Right ventricle myocardium superior (tissue), 1 donor: Measurements from ENCODE around the gene FAM83D. TPM values are rescaled to one million over a fixed set of nuclear protein-coding genes. Genes with fewer than 3 reads are reported as not detected.
"Not testable (repeated sequence)": the region's sequence is repeated elsewhere in the genome, so short reads cannot be mapped to it uniquely, and the experiment has no call there.

ENCODE experiments used
- ATAC-seq: fragments of 200-7000 bp; cut with Tn5 transposase; one replicate; pipeline ENCODE4 v1.9.1; 2020; ENCODE audit warnings: mild to moderate bottlenecking; ENCODE audit not compliant: poor library complexity
- DNase-seq: peaks from one replicate; pipeline ENCODE4 v3.0.0-alpha.2; 2020
- intact Hi-C: fragments of 100-400 bp; cut with DNase I; formaldehyde crosslinking; loops from one replicate; pipeline ENCODE4 v1.11.2; 2022
- total RNA-seq: library from RNA; stranded (reverse); fragmentation: NEBNext Ultra II Directional; extraction: Animal tissue kit (Norgen Biotek cat#: 25700); gene quantifications from one replicate; pipeline ENCODE4 v1.2.1, GENCODE V29; 2021
- donor health status: DM: no; HTN: yes; CAD: no; lungs with severe emphysema.

FAM83D gene
- total RNA-seq, 1 donor from 2014 or later: 0.35 TPM

DNA sequence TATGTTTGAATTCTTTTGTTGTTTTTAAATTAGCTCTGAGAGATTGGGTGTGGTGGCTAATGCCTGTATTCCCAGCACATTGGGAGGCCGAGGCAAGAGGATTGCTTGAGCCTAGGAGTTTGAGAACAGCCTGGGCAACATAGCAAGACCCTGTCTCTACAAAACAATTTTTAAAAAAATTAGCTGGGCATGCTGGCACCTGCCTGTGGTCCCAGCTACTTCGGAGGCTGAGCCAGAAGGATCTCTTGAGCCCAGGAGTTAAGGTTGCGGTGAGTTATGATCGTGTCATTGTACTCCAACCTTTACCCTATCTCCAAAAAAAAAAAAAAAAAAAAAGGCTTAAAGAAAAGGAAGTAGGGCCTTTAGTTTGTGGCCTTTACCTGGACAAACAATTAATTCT lies 58.8 kb downstream of the FAM83D start:
- ATAC-seq: peak; percentile 4
- DNase-seq: no peak
- intact Hi-C loops: no loop called here

DNA sequence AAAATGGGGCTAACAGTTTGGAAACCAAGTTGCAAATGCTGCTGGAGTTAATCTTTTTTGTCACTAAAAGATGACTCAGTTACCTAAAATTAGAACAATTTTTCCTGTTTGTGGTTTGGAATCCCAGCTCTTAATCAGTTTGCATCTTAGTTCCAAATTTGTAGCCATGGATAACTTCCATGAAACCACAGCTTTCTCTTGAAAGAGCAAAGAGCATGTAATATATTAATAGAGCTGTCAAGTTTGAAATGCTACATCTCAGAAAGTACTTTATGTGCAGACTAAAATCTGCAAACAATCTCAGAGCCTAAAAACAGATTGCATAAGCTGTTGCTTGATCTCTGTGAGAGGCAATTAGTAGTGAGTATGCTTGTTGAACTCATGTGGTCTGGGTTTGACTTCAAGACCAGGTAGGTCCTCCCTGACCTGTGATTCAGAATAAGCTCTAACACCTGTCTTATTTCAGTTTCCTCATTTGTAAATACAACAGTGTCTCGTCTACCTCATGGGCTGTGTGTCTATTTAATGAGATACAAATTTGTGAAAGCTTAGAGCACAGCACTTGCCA lies 59.5 kb downstream of the FAM83D start:
- DNase-seq (no peak), ATAC-seq (peak; percentile 86)
- intact Hi-C loops: no loop called here

DNA sequence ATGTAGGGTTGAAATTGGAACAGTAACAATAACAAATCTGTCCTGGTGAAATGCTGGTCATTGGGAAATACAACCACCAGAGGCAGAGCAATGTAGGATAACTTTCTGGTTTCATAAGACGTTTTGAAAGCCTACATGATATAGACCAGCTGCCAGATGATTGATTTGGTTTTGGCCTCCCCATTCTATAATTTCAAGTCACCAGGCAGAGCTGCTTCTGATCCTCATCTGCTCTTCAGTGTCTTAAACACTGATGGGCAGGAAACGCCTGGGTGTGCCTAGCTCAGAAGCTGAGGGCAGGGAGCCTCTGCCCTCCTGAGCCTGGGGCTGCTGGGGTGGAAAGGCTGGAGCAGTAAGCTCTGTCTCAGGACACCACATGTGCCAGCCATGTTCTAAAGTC lies 60.4 kb downstream of the FAM83D start:
- DNase-seq (no peak), ATAC-seq (peak; percentile 43)
- intact Hi-C loops: no loop called here

DNA sequence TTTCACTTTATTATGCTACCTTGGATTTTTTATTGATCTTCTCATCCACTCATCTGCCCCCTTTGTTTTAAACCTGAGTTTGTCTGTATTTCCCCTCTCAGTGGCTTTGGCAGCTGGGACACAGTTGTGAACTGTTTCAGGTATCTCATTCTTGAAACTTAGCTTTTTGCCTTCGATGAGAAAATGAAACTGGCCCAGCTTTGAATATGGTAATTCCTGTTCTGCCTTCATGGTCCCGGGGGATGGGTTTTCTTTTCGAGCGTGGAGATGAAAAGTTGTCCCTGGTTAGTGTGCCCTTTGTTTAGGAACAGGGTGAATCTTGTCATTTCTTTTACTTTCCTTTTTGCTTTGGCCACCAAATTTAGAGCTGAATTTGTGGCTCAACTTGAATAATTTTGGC lies 61.6 kb downstream of the FAM83D start:
- DNase-seq (no peak), ATAC-seq (no peak)
- intact Hi-C loops: no loop called here

DNA sequence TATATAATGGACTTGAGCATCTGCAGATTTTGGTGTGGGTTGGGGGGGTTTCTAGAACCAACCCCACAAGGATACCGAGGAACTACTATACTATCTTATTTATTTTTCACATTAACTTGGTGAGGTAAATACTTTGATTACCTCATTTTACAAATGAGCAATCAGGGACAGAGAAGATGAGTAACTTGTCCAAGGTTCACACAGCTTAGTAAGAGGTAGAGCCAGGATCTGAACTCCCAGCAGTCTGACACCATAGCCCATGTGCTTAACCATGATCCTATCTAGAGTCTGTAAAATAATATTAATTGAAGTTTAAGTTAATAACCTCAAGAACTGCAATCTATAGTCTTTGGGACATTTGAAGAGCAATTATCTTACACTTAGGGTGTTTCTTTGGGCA lies 64.5 kb downstream of the FAM83D start:
- intact Hi-C loops: no loop called here
- no peak for ATAC-seq
- DNase-seq: no peak

DNA sequence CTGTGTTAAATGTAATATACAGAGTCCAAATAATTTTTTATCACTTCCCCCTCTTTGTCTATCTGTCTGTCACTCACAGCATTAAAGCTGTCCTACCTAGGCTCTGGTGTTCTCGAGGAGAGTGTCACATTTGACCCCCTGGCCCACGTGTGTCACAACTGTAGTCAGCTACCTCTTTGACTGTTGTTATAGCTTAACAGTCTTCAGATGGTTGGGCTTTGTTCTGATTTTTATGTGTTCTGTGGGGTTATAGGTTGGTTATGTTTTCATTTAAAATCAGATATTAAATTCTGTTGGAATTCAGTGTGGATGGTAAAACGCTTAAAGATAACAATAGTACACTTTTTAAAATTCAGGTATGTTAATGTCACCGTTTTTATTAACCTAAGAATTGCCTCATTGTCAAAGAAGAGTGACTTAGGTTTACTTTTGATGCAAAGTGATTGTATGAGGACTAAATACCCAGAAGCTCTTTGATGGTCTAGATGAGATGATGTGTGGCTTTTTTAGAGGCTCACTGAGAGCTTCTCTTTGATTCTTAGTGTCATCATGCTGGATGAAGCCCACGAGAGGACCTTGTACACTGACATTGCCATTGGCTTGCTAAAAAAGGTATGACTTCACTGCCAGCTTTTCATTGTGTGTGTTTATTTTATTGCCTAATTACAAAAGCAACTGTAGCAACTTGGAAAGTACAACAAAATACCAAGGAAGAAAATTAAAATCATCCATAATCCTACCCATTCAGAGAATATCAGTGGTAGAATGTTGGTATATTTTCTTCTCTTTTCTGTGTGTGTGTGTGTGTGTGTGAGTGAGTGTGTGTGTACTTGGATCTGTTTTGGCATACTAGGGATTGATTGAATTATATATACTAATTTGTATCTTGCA lies 65.8 kb downstream of the FAM83D start:
- ATAC-seq (no peak), DNase-seq (no peak)
- intact Hi-C loops: no loop called here

DNA sequence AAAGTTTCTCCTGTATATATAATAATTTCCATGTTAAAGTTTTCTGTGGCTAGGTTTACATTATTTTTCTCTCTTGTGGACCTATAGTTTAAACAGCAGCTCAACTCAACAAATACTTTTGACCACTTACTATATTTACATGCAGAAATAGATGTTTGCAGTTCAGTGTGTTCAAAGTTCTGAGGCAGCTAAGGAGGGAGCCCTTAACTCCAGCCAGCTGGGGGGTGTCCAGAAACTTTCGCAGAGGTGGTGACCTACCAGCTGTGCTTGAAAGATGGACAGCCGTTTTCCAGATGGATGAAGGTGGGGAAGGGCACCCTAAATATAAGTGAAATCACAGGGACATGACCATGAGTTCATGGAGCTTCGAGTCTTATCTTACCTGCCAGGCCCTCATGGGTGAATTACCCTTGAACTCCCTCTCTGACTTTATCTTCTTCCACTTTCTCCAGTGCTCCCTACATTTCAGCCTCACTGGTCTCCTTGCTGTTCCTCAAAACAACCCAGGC lies 69.4 kb downstream of the FAM83D start:
- ATAC-seq (peak; percentile 47), DNase-seq (no peak)
- intact Hi-C loops: no loop called here

DNA sequence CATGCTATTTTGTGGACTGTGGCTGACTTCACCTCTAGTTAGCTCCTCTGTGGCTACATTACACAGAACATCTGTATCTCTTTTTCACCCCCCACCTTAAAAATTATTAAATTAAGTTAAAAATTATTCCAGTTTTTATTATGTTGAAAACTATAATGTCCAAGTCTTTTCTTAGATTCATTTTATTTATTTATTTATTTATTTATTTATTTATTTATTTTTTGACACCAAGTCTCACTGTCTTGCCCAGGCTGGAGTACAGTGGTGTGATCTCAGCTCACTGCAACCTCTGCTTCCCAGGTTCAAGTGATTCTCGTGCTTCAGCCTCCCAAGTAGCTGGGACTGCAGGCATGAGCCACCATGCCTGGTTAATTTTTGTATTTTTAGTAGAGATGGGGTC lies 70.6 kb downstream of the FAM83D start:
- intact Hi-C loops, DNase-seq, ATAC-seq: not testable (repeated sequence)

DNA sequence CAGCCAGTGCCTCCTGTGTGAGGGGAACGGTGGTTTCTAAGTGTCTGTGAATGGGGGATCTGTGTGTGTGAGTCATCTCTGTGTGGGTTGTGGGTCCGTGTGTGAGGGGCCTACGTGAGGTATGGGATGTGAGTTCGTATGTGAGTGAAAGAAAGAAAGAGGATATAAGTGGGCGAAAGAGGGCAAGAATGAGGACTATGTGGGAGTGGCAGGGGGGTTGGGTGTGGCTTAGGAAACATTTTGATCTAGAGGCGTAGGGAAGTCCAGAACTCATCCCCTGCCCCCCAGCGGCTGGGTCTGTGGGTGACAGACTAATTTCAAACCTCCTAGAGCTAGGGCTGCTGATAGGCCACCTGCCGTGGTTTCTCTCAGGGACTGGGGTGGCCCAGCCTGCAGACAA lies 71.4 kb downstream of the FAM83D start:
- ATAC-seq (no peak), DNase-seq (no peak)
- intact Hi-C loops: no loop called here

DNA sequence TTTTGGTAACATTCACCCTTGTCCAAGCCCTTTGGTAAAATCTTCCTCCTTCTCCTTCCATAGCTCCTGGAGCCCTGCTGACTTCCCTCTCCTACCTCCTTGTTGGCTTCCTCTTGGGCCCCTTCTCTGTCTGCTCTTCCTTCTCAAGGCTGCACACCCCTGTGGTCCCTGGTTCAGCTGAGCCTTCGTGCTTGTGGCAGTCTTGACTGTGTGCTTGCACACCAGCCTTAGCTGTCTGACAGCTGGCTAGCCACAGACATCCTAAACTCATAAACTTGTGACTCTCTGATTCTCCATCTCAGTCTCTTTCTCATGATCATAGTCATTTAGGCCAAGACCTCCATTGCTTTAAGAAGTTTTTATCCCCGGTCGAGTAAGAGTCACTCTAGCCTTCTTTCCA lies 73.0 kb downstream of the FAM83D start:
- ATAC-seq (no peak), DNase-seq (no peak)
- intact Hi-C loops: no loop called here

DNA sequence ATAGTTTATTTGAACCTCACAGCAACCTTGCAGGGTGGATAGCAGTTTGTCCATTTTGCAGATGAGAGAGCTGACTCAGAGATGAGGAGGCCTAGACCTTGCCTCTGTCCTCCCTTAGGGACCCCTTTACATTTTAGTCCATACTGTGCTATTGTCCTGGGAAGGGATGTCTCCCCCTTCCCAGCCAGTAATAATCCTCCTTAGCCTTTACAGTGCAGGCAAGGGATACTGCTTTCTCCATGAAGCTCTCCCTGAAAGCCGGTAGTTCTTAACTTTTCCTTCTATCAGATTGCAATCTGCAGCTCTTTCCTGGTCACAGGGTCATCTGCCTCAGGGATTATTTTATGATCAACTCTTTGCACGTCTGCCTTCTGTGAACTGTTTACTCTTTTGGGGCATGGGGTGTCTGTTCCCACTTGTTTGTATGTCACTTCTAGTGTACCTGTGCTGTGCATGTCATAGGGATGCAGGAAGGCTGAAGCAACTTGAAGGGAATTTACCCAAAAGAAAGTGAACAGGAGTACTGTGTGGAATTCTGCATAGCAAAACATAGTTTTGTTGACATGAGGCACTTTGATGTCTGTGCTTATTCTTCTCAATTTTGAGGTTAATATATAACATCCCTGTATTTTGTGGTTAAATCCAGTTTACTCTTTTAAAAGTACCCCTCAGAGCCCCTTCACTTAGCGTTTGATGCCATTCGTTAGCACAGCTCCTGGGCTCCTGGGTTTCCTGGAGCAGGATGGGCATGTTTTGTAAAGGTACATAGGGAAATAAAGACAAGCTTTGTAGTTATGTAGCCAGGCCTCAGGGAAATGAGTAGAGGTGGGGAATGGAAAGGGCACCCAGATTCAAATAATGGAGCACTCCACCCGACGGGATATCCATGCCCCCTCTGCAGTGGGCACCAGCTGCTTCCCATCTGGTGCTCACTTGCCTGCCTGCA lies 74.0 kb downstream of the FAM83D start:
- ATAC-seq: no peak
- DNase-seq: no peak
- intact Hi-C loops: no loop called here

Other genes starting within 250 kb of the FAM83D start
- gene SLC32A1, start 201.9 kb upstream of the FAM83D start, total RNA-seq: not detected
- gene ACTR5, start 178.0 kb upstream of the FAM83D start, total RNA-seq: 3.2 TPM
- 6.8 TPM for gene PPP1R16B, start 120.7 kb upstream of the FAM83D start, total RNA-seq
- gene DHX35, start 35.9 kb downstream of the FAM83D start, total RNA-seq: 14.4 TPM